AG08396 (cell line): ENCODE data around the gene SAMD15.
"Not testable (repeated sequence)": the region's sequence is repeated elsewhere in the genome, so short reads cannot be mapped to it uniquely, and the experiment has no call there.

Experiments used
- DNase-seq: peaks from one replicate; pipeline ENCODE4 v3.0.0; 2012; ENCODE audit warnings: low spot score, mixed read lengths

The SAMD15 gene

GRCh38 chr14:77375973-77376770 is 1.0 kb upstream of the SAMD15 start:
- DNase-seq, result no peak

- DNase-seq, result no peak
These were observed 294 bp downstream of the SAMD15 start for GRCh38 chr14:77377502-77377844.

- no peak for DNase-seq
These were observed 1.5 kb downstream of the SAMD15 start for GRCh38 chr14:77378701-77379100.

GRCh38 chr14:77390188-77390587 is 13.0 kb downstream of the SAMD15 start:
- no peak for DNase-seq

- DNase-seq, result no peak
These were observed 23.0 kb downstream of the SAMD15 start for GRCh38 chr14:77400216-77400615.

GRCh38 chr14:77403768-77404167 is 26.6 kb downstream of the SAMD15 start:
- no peak for DNase-seq

- DNase-seq, result no peak
These were observed 28.9 kb downstream of the SAMD15 start for GRCh38 chr14:77406086-77406485.

GRCh38 chr14:77406718-77407117 is 29.5 kb downstream of the SAMD15 start:
- no peak for DNase-seq

GRCh38 chr14:77407158-77407557 is 30.0 kb downstream of the SAMD15 start:
- no peak for DNase-seq

- DNase-seq, result no peak
These were observed 32.0 kb downstream of the SAMD15 start for GRCh38 chr14:77409131-77409533.

GRCh38 chr14:77415403-77416030 is 38.3 kb downstream of the SAMD15 start:
- DNase-seq, result not testable (repeated sequence)

GRCh38 chr14:77416098-77416497 is 38.9 kb downstream of the SAMD15 start:
- DNase-seq, result not testable (repeated sequence)

- no peak for DNase-seq
These were observed 39.7 kb downstream of the SAMD15 start for GRCh38 chr14:77416836-77417235.

GRCh38 chr14:77421201-77421600 is 44.0 kb downstream of the SAMD15 start:
- no peak for DNase-seq

- DNase-seq, result no peak
These were observed 46.2 kb downstream of the SAMD15 start, which contains the start of gene NOXRED1 for GRCh38 chr14:77423423-77423822. TSS of gene NOXRED1 (minus strand) at chr14:77423523. CDS start at chr14:77422889, 634 bp downstream.

- no peak for DNase-seq
These were observed 47.7 kb downstream of the SAMD15 start for GRCh38 chr14:77424862-77425261.

GRCh38 chr14:77426396-77426795 is 49.2 kb downstream of the SAMD15 start:
- no peak for DNase-seq

GRCh38 chr14:77436042-77436441 is 58.9 kb downstream of the SAMD15 start:
- DNase-seq, result no peak

- DNase-seq, result no peak
These were observed 61.4 kb downstream of the SAMD15 start for GRCh38 chr14:77438596-77438995.

GRCh38 chr14:77439861-77440260 is 62.7 kb downstream of the SAMD15 start:
- no peak for DNase-seq
